Aorta (tissue), 5 donors: Measurements from ENCODE around the gene BAK1. TPM values are rescaled to one million over a fixed set of nuclear protein-coding genes. Genes with fewer than 3 reads are reported as not detected.
A peak's percentile ranks its signal among the peaks of the same experiment; 100 is the strongest.

Source experiments
- ATAC-seq: fragments of 200-7000 bp; cut with Tn5 transposase; one replicate; pipeline ENCODE4 v1.9.1; 2022; ENCODE audit warnings: moderate library complexity; ENCODE audit not compliant: low FRiP score
- DNase-seq, 2 donors: peaks; one replicate each; pipeline ENCODE4 v3.0.0-alpha.2; 2020
- H3K27ac ChIP-seq, 2 donors: one replicate each; pipeline ENCODE4 v1.5.1; 2013; ENCODE audit warnings: low read length in 2 of 2, mild to moderate bottlenecking in 2 of 2, moderate library complexity in 2 of 2, control low read depth in 1 of 2, inconsistent platforms in 1 of 2, low read depth in 1 of 2
- H3K27me3 ChIP-seq, 2 donors: one replicate each; pipeline ENCODE4 v1.6.1; 2013; ENCODE audit warnings: control low read depth in 1 of 2, low read length in 1 of 2, mild to moderate bottlenecking in 1 of 2, moderate library complexity in 1 of 2; ENCODE audit not compliant: insufficient read depth in 2 of 2, control insufficient read depth in 1 of 2
- H3K36me3 ChIP-seq, 2 donors: one replicate each; pipeline ENCODE4 v1.6.1; 2013; ENCODE audit warnings: control low read depth in 1 of 2, low read length in 1 of 2, mild to moderate bottlenecking in 1 of 2; ENCODE audit not compliant: insufficient read depth in 2 of 2, control insufficient read depth in 1 of 2
- H3K4me1 ChIP-seq, 2 donors: one replicate each; pipeline ENCODE4 v1.6.1; 2013; ENCODE audit warnings: low read length in 2 of 2, control low read depth in 1 of 2, mild to moderate bottlenecking in 1 of 2, moderate library complexity in 1 of 2; ENCODE audit not compliant: insufficient read depth in 2 of 2, control insufficient read depth in 1 of 2
- H3K4me3 ChIP-seq, 2 donors: one replicate each; pipeline ENCODE4 v1.5.1; 2013; ENCODE audit warnings: low read length in 2 of 2, control low read depth in 1 of 2, mild to moderate bottlenecking in 1 of 2
- H3K9me3 ChIP-seq: one replicate; pipeline ENCODE4 v1.6.1; 2013; ENCODE audit warnings: mild to moderate bottlenecking, low read length; ENCODE audit not compliant: control insufficient read depth
- WGBS, 2 donors: extraction: QIAGEN DNeasy Blood & Tissue Kit; methylation state at CpG; one replicate each; pipeline ENCODE4 v1.1.7; 2013; 5-methylcytosine and 5-hydroxymethylcytosine counted together
- intact Hi-C, 2 donors: fragments of 100-400 bp; cut with DNase I; formaldehyde crosslinking; loops; one replicate each; pipeline versions ENCODE4 v1.14.2 to v1.15.0; 2022
- long read RNA-seq, 2 donors: library from polyadenylated mRNA; unstranded; transcript quantifications; one replicate each; pipeline ENCODE4 v2.0.0, GENCODE V29; 2020 to 2021
- polyA plus RNA-seq, 2 donors: library from polyadenylated mRNA; stranded (reverse); fragments of 200-250 nt; gene quantifications; one replicate each; pipeline ENCODE4 v1.2.3, GENCODE V29; 2013
- total RNA-seq, 2 donors: library from RNA; stranded (reverse); fragmentation: NEBNext Ultra II Directional; extraction: Animal tissue kit (Norgen Biotek cat#: 25700); gene quantifications; one replicate each; pipeline ENCODE4 v1.2.1, GENCODE V29; 2021
- donor health status: healthy with polysubstance abuse.
- donor health status: Bipolar disorder and iron deficiency.
- donor health status: DM: no; HTN: no; CAD: no.
- donor health status: DM: no; HTN: no; CAD: no.
- donor health status: DM: yes; HTN: yes; CAD: no.

Gene BAK1
- total RNA-seq (10 to 100 TPM; 12.4 to 15.0 TPM), polyA plus RNA-seq (10 to 100 TPM; 13.4 to 21.8 TPM)
- long read RNA-seq, donor 1, transcript BAK1-202 (6 exons, 2,136 nt) = major isoform, 77 of 97 reads
- long read RNA-seq, donor 1, partial matches to known transcripts = 8 of 97 reads
- long read RNA-seq, donor 1, other reads (novel, unspliced or antisense) = 12 of 97 reads
- long read RNA-seq, donor 2, transcript BAK1-202 (6 exons, 2,136 nt) = major isoform, 15 of 18 reads
- long read RNA-seq, donor 2, partial matches to known transcripts = 0 of 18 reads
- long read RNA-seq, donor 2, other reads (novel, unspliced or antisense) = 3 of 18 reads

DNA sequence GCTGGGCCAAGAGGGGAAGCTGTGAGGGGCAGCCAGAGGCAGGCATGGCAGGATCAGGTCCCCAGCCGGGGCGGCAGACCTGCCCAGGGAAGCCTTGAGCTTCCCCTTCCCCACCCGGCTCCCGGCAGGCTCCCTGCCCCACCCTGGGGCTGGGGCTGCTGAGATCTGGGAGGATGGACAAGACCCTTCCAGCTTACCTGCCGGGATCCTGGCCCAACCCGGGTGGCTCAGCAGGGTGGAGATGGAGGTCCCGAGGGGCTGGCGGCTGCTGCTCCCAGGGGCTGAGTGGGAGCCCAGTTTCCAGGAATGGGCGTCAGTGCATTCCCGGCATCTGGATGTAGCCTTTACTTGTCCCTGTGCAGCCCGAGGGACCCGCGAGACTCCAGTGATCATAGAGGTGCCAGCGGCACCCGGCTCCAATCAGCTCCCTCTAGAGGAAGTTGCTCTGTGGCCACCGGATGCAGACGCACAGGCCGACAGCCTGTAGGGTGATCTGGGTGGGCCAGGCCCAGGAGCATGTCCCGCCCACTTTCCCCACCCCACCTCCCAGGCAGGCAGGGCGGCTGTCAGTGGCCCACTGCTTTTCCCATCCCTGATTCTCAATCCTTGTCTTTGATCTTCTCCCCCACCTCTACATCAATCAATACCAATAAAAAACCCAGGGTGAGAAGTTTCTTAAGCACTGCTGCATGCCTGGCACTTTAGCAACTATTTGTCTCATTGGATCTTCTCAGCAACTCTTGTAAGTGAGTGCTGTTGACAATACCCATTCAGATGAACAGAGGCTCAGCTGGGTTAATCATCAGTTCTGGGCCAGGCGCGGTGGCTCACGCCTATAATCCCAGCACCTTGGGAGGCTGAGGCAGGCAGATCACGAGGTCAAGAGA is at the start of gene BAK1:
Gene BAK1, minus strand, starts transcription at position 449 of the 887 bp plus-strand sequence. CDS start 2,672 bp downstream, outside the sequence.
- DNase-seq (peak; percentile 95 to 96), ATAC-seq (peak; percentile 93)
- Histone ChIP-seq H3K36me3 (peaks cover 0 to 2% of the 10 kb centered on the region in 2 donors), H3K4me1 (no peaks in the 10 kb centered on the region), H3K4me3 (peak within 1 kb of the TSS; percentile 32 to 68), H3K27me3 (no peaks in the 10 kb centered on the region), H3K27ac (peak within 1 kb of the TSS; percentile 43 to 47), H3K9me3 (no peaks in the 10 kb centered on the region)
- WGBS, 2 donors = 4 to 7% methylated on average over 20 to 24 of the region's 24 CpGs
- intact Hi-C loops = loop anchor here (10.0 kb wide), 2 partner anchors 125 to 165 kb away; partner anchors contain the start of genes CUTA (in 1 of the 2), PHF1 (in 1 of the 2) and ZBTB9 (in 1 of the 2)

DNA sequence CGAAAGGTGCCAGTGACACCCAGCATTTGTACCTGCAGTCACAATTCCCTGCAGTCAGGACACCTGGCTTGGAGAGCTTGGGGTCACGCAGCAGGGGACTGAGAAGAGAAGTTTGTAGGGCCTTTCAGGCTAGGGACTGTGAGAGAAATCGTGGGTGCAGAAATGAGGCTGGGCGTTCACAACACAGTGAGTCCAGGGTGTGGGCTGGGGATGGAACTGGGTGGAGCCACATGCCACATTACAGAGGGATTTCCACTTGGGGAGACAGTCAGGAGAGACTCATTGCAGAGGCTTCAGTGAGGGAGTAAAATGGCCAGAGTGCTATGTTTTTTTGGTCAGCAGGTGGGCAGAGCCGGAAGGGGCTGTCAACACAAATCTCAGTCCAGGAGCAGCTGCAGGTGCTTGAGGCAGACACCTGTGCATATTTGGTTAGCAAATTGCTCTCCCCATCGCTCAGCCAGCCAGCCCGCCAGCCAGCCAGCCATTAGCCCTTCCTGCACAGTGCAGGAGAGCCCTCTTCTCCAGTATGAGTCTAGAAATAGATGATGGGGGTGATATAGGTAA is 48.4 kb upstream of the BAK1 start:
- Histone ChIP-seq H3K27me3 (no peaks in the 10 kb centered on the region), H3K4me1 (no peaks in the 10 kb centered on the region), H3K4me3 (no peak overlapping the region), H3K36me3 (no peaks in the 10 kb centered on the region), H3K27ac (no peak overlapping the region), H3K9me3 (no peaks in the 10 kb centered on the region)
- DNase-seq (no peak), ATAC-seq (no peak)
- intact Hi-C loops = no loop called here
- WGBS, 2 donors = 88 to 90% methylated on average over 7 of the region's 7 CpGs

DNA sequence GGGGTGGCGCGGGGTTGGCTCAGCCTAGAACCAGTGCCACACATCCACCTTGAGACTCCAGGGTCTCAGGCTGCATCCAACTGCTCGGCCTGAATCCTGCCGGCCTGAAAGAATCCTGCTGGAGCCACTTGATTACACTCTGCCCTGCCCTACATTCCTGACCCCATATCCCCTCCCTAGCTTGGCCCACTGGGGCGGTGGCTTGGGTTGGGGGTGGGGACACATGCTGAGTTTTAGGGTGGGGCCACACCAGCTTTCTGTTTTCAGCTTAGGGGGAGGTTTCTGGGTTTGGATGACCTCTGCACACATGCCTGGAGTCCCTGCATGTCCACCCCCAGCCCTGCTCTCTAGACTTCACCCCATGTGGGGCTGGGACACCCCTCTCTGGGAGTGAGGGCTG is 47.8 kb upstream of the BAK1 start:
- Histone ChIP-seq H3K4me3 (no peak overlapping the region), H3K27me3 (no peaks in the 10 kb centered on the region), H3K36me3 (no peaks in the 10 kb centered on the region), H3K9me3 (no peaks in the 10 kb centered on the region), H3K27ac (no peak overlapping the region), H3K4me1 (no peaks in the 10 kb centered on the region)
- WGBS, 2 donors = 65 to 66% methylated on average over 5 of the region's 5 CpGs
- peak; percentile 15 for ATAC-seq
- intact Hi-C loops = no loop called here
- DNase-seq = no peak

DNA sequence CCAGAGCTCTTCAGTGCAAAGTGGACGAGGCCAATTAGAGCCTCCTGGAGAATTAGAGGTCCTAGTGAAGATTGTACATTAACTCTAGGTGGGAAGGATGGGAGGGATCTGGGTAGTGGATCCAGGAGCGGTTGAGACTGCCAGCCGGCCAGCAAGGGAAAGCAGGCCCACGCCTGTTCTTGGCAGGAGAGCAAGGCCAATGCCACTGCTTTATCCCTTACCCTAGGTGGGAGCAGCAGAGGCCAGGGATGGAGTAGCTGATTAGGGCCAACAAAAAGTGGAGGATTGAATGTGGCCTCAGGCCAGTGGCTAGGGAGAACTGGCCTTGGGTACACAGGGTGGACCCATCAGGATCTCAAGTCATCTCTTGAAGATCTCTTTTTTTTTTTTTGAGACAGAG is 44.8 kb upstream of the BAK1 start:
- Histone ChIP-seq H3K36me3 (no peaks in the 10 kb centered on the region), H3K4me1 (no peaks in the 10 kb centered on the region), H3K9me3 (no peaks in the 10 kb centered on the region), H3K4me3 (no peak overlapping the region), H3K27ac (no peak overlapping the region), H3K27me3 (no peaks in the 10 kb centered on the region)
- DNase-seq (no peak), ATAC-seq (no peak)
- WGBS, 2 donors = 90 to 91% methylated on average over 4 of the region's 4 CpGs
- intact Hi-C loops = no loop called here

DNA sequence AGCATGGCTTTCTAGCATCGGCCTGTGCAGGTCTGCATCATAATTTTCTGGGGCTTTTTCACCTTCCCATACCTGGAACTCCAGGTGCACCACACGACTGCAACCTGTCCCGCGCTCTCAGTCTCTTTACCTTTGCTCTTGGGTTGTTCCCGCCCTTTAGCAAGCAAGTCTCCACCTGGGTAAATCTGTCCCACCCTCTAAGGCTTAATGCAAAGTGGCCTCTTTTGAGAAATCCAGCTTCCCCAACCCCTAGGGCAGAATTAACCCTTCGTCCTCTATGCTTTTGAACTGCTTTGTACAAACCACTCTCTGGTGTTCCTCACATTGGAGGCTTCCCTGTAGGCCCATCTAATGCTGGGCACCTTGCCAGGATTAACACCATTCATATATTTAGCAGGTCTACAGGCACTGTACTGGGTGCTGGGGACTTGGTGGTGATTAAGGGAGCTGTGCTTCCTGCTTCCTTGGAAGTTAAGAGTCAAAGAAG is 43.9 kb upstream of the BAK1 start:
- Histone ChIP-seq H3K27me3 (no peaks in the 10 kb centered on the region), H3K27ac (no peak overlapping the region), H3K9me3 (no peaks in the 10 kb centered on the region), H3K4me1 (no peaks in the 10 kb centered on the region), H3K36me3 (no peaks in the 10 kb centered on the region), H3K4me3 (no peak overlapping the region)
- intact Hi-C loops = no loop called here
- 94 to 97% methylated on average over 6 of the region's 6 CpGs for WGBS, 2 donors
- DNase-seq (no peak), ATAC-seq (no peak)

DNA sequence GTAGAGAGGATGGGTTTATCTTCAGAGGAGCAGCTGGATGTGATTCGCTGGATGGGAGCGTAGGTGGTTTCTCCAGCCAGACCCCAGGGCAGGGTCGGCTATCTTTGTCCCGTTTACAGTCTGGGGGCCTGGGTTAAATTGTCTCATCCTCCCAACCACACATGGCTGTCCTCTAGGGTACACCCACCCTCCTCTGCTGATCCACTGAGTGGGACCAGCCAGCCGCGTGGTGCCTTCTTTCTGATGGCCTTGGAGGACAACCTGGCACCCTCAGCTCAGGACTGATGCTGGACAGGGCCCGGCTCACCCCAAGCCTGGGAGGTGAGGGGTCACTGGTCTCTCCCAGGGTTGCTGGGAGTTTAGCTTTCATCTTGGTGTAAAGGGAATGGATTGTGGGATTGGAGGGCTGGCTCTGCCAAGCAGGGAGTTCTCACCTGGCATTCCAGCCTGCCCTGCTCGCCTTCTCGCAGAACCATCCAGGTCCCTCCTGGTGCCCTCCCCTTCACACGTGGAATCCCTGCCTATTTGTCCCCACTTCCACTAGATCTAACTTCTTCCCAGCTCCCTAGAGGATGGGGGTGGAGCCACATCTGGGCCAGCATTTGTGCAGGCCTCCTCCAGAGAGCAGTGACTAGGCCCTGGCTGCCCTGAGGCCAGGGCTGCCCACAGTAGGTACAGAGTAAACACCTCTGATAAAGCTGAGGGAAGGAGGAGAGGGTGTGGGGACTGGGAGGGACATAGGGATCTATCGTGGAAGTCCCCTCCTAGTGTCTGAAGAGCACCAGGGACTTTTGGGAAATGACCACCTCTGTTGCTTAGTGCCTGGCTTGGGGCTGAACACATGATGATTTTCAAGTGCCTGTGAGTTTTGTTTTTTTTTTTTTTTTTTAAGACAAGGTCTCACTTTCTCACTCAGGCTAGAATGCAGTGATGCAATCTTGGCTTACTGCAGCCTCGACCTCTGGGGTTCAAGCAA is 42.7 kb upstream of the BAK1 start:
- ATAC-seq = no peak
- H3K36me3 ChIP-seq = no peaks in the 10 kb centered on the region
- no peak for DNase-seq
- H3K4me3 ChIP-seq = no peak overlapping the region
- no peaks in the 10 kb centered on the region for H3K9me3 ChIP-seq
- 84 to 85% methylated on average over 12 of the region's 12 CpGs for WGBS, 2 donors
- no peaks in the 10 kb centered on the region for H3K27me3 ChIP-seq
- no peaks in the 10 kb centered on the region for H3K4me1 ChIP-seq
- intact Hi-C loops = no loop called here
- no peak overlapping the region for H3K27ac ChIP-seq

GRCh38 chr6:33621711-33622388 is 41.8 kb upstream of the BAK1 start:
- DNase-seq (no peak), ATAC-seq (peak; percentile 16)
- Histone ChIP-seq H3K4me1 (no peaks in the 10 kb centered on the region), H3K27ac (no peak overlapping the region), H3K4me3 (peak overlapping the region in 1 of 2 donors; percentile 61), H3K27me3 (no peaks in the 10 kb centered on the region), H3K9me3 (no peaks in the 10 kb centered on the region), H3K36me3 (no peaks in the 10 kb centered on the region)
- intact Hi-C loops = no loop called here
- 14 to 17% methylated on average over 32 to 39 of the region's 39 CpGs for WGBS, 2 donors
